RKO (cell line): ENCODE results near the gene RLF.
"Not testable (repeated sequence)": the region's sequence is repeated elsewhere in the genome, so short reads cannot be mapped to it uniquely, and the experiment has no call there.

ENCODE experiments used
- DNase-seq: peaks from one replicate; pipeline ENCODE4 v3.0.0-alpha.2; 2016; ENCODE audit warnings: low spot score

Gene RLF

DNA sequence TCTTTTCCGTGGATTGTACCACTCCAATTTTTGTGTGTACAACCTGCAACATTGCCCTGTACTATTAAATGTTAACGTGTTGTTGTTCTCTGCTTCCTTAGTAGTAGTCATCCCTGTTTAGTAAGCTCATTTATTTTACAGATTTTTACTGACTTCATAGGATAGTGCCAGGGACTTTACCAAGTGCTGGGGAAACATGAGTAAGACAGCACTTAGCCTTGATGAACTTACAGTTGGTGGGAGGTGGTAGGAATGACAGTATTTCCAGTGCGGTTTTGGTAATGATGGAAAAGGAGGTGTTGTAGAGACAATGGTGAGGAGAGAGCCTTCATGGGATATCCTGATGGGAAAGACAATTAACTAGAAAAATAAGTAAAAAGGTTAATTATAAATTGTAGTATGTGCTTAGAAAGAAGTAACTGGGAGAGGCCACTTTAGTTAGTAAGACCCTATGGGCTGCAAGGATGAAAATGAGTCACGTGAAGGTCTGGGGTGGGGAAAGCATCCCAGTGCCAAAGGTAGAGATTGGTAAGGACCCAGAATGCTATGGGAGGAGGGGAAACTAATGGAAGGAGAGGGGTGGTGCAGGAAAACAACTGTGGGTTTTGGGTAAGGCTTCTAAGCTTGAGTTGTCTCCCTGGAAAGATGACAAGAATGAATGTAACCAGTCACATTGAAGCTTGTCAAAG lies 1.7 kb downstream of the RLF start:
- peak; percentile 77 for DNase-seq

DNA sequence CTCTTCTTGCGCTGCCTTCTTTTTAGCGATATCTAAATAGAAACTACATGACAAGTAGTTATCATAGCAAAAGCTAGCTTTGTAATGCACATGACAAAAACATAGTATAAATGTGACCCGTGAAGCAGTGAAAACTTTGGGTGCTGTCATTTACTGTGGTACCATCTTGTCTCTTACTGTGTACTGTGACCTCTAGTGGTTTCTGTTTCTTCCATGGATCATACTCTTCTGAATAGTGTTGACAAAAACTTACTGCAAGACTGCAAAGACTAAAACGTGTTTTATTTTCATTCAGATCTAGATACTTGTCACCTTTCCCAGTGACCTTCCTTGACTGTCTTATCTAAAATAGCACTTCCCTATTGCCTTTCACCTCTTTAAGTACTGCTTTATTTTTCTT lies 6.1 kb downstream of the RLF start:
- no peak for DNase-seq

DNA sequence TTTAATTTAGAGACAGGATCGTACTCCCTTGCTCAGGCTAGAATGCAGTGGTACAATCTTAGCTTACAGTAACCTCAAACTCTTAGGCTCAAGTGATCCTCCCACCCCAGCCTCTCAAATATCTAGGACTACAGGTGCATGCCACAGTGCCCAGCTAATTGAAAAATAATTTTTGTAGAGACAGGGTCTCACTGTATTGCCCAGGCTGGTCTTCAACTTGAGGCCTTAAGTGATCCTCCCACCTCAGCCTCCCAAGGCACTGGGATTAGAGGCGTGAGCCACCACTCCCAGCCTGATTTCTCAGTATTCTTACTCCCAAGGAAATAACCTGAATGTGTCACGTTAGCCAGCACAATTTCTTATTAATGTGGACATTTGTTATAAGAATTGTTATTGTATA lies 9.8 kb downstream of the RLF start:
- no peak for DNase-seq

DNA sequence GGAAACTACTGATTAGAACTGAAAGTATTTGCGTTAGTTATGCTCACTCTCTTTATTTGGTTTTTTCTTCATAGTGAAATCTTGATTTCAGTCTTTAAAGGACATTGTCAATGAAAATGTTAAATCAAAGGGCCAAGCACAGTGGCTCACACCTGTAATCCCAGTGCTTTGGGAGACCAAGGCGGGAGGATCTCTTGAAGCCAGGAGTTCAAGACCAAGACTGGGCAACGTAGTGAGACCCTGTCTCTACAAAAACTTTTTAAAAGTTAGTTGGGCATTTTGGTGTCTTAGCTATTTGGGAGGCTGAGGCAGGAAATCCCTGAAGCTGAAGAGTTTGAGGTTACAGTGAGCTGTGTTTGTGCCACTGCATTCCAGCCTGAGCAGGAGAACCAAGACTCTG lies 13.6 kb downstream of the RLF start:
- DNase-seq, result no peak

DNA sequence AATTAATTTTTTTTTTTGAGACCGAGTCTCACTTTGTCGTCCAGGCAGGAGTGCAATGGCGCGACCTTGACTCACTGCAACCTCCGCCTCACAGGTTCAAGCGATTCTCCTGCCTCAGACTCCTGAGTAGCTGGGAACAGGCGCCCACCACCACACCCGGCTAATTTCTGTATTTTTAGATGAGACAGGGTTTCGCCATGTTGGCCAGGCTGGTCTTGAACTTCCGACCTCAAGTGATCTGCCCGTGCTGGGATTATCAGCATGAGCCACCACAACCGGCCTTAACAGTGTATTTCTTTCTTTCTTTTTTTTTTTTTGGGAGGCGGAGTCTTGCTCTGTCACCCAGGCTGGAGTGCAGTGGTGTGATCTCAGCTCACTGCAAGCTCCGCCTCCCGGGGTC lies 15.8 kb downstream of the RLF start:
- not testable (repeated sequence) for DNase-seq

DNA sequence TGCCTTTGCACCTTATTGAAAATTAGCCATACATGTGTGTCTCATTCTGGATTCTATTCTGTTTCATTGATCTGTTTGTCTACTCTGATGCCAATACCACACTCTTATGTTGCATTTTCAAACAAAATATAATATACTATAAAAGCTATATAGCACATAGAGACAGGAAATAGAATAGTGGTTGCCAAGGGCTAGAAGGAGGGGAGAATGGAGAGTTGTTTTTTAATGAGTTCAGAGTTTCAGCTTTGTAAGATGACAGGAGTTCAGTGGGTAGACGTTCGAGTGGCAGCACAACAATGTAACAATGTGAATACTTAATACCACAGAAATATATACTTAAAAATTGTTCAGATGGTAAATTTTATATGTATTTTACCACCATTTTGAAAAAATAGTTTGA lies 17.0 kb downstream of the RLF start:
- no peak for DNase-seq

DNA sequence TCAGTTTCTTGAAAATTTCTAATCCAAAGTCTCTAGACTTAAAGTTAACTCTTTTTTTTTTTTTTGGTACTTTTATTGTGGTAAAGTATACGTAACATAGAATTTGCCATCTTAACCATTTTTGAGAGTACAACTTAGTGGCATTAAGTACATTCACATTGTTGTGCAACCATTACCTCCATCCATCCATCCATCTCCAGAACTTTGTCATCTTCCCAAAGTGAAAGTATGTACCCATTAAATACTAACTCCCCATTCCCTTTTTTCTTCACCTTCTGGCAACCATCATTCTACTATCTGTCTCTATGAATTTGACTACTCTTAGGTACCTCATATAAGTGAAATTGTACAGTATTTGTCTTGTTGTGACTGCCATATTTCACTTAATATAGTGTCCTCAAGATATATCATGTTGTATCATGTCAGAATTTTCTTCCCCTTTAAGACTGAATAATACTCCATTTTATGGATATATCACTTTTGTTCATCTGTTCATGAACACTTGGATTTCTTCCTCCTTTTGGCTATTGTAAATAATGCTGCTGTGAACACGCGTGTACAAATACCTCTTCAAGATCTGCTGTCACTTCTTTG lies 18.4 kb downstream of the RLF start:
- DNase-seq, result no peak

DNA sequence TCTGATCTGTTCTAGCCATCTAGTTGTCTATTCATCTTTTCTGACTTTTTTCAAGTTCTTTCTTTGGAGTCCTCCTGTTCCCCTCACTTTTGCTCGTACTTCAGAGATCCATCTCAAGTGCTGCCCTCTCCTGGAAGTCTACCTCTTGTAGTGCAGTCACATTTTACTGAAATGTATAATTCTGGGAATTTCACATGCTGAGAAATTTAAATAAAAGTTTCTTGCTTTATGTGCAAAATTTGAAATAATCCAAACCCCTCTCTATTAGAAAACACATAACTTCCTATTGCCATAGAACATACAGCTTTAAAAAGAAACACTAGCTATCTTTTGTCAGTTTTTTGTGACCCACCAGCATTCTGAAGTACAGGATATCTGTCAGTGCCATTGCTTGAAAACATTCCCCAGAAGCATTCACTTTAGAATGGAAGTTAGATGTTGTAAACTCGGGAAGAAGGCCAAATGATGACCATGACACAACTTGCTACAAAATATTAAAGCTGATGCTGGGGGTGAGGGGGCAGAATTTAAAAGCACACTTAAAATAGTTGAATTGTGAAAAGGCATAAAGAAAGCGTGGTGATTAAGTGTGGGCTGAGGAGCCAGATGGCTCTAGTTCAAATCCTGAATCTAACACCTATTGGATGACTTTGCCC lies 22.0 kb downstream of the RLF start:
- DNase-seq, result peak; percentile 58

DNA sequence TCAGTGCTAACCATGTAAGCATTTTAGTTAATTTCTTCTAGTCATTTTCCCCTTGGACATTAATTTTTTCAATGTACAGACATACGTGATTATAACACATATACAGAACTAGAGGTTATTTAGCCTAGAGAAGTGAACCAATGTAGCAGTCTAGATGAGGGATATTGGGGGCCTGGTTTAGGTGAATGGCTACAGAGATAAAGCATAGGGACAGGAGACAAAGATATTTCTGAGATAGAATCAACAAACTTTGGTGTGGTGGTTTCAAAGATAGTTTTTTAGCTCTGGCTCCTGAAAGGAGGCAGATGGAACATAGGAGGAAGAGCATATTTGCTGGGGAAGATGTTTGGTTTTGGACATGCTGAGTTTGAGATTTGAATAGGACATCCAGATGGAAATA lies 23.0 kb downstream of the RLF start:
- no peak for DNase-seq

DNA sequence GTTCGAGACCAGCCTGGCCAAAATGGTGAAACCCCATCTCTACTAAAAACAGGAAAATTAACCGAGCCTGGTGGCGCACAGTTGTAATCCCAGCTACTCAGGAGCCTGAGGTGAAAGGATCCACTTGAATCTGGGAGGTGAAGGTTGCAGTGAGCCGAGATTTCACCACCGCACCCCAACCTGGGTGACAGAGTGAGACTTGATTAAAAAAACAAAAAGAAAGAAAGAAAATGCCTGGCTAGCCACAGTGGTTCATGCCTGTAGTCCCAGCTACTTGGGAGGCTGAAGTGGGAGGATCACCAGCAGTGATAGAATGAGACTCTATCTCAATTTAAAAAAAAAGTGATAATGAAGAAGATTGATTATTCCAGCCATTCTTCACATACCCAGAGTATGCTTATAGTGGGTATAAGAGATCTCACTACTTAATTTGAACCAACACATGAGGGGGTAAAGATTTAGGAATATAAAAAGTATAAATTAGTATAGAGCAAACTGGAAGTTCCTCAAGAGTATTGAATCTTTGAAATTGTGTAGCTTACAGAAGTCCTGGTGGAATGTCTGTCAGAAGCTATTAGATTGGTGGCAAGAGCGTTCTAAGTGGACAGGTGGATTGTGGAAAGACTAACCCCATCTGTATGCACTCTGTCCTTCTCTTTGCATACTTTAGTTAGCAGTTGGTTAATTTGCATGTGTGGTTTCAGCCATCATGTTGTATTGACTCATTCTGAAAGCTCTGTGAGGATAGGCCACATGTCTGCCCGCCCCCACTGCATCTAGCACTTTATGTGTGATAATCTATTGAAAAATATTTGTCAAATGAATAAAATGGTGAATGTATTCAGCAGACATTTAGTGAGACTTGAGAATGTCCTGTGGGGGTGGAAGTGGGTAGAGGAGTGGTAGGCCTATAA lies 25.0 kb downstream of the RLF start:
- DNase-seq, result peak; percentile 20

DNA sequence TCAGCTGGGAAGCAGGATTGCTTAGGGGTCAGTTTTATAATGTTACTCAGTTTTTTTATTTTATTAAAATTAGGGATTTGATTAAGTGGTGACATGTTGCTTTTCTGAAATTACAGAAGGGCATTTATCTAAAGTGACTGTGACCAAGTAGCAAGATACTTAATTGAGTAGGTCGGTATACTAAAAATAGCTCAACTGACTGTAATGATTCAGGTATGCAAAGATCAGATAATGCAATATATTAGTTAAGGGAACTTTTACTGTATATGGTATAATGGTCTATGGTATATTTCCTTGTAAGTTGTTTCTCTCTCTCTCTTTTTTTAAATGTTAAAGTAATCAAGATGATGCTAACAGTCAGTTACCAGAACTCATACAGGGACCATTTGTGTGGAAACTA lies 26.2 kb downstream of the RLF start:
- DNase-seq, result no peak

DNA sequence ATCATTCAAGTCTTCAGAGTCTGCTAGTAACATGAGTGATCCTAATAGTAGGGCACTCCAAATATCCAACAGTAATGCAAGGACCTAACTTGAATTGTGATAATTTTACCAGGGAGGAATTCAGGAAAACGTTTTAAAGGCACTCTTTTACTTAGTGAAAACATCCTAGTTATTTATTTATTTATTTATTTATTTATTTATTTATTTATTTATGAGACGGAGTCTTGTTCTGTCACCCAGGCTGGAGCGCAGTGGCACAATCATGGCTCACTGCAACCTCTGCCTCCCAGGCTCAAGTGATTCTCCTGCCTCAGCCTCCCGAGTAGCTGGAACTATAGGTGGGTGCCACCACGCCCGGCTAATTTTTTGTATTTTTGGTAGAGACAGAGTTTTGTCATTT lies 33.5 kb downstream of the RLF start:
- DNase-seq, result not testable (repeated sequence)

DNA sequence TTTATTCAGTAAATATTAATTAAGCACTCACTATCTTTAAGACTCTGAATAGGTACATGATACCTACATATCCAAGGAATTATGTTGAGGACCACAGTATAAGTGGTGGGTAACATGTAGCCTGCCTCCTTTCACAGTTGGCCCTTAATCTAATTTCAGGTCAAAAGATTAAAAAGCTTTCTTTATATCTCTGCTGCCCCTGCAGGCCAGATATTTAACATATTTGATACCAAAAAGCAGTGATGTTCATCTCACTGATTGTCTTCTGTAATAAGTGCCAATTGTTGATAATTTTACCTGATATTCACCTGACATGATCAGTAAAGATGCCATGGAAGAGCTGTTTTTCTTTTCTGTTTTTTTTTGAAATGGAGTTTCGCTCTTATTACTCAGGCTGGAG lies 36.5 kb downstream of the RLF start:
- DNase-seq, result no peak

DNA sequence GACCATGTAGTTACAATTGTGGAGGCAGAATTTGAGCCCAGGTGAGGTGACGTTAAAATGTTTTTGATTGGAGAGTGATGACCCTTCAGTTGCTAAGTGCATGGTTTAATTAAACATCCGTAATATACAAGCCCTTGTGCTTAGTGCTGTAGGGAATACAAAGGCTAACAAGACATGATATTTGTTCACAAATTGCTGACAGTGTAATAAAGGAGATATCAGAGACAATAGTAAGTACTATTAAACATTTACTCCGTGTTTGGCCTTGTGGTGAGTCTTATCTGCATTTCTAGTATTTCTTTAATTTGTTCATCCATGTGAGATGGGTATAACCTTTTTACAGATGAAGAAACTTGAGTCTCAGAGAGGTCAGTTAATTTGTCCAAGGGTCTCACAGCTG lies 37.9 kb downstream of the RLF start:
- DNase-seq, result no peak

DNA sequence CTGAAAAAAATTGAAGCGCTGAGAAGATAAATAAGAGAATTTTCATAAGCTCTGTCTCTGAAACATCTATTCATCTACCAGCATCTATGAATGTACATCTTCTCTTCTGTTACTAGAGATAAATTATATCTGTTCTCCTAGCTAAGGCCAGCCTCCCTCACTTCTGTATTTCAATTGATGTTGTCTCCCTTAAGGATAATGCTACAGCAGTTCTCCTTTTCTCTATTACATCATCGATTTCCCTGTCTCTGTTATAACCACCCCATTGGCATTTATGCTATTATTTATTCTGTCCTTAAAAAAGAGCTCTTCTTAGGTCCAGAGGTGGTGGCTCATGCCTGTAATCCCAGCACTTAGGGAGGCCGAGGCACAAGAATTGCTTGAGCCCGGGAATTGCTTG lies 43.7 kb downstream of the RLF start:
- no peak for DNase-seq

DNA sequence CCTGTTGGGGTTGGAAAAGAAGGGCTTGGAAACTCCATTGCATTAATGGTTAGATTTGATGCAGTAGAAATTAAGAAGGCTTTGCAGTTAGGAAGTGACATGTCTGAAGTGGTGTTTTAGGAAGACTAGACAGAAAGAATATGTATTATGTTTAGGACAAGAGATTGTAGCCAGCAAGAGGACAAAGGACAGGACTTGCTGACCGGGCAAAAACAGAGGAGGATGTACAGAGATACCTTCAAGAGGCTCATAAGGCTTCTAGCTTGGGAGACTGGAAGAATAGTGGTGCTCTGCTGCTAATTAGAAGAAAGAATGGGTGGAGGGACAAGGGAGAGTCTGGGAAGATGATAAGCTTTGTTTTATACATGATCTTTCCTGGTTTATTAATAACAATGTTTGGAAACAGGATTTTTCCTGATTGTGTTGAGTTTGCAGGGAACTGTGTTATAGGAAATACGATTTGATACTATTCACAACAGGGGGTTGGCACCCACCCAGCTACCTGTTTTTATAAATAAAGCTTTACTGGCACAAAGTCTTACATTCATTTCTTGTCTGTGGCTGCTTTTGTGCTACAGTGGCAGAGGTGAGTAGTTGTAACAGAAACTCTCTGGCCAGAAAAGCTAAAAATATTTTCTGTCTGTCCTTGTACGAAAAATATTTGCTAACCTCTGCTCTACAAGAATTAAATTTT lies 49.5 kb downstream of the RLF start:
- no peak for DNase-seq

DNA sequence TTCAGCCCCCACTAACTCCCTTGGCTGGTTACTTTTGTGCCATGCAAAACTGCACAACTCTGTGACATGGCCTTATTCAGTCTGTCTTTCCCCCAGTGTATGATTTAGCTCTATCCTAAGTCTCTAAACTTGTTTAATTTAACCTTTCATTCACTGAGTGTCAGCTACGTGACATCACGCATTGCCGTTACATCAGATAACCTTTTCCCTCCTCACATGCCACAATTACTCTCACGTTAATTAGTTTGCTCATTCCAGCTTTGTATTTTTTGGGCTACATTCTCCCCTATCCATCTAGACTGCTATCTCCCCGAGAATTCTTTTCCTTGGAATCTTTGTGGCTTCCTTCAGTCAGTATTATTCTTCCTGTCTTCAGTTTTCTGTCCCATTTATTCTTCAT lies 57.1 kb downstream of the RLF start:
- DNase-seq, result no peak

DNA sequence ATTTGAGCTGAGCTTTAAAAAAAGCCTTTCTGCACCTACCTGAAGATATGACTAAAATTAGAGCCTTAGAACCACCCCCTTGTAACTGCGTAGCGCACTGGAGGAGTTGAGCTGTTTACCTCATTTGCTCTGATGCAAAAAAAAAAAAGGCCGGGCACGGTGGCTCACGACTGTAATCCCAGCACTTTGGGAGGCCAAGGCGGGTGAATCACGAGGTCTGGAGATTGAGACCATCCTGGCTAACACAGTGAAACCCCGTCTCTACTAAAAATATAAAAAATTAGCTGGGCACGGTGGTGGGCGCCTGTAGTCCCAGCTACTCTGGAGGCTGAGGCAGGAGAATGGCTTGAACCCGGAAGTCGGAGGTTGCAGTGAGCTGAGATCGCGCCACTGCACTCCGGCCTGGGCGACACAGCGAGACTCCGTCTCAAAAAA lies 60.3 kb downstream of the RLF start:
- not testable (repeated sequence) for DNase-seq

DNA sequence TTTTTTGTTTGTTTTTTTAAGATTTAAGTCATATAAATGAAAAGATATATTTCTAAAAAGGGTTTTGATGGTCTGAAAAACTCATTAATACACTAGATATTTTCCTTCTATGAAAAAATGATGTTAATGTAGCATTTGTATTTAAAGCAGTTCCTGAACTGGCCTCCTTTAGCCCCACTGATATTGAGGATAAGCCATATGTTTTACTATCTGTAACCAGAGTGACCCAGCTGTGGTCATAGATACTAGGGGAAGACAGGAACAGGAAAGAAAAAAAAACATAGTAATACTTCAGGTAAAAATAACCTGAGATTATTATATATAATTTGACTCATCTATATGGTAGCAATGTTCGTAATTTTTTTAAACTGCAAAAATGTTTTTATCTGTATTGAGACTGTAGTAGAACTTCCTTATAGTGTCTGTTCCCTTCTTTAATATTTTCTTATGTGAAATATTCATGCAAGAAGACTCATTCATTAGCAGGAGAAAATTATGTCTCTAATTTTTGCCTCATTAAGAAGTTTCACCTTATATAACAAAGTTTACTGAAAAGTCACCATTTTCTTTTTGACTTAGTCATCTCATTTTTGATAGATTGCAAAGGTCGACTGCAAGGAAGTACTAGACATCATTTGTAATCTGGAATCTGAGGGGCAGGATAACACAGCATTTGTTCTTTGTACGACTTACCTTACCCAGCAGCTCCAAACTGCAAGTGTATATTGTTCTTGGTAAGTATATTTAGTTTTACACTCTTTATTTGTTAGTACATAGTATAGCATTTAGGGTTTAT lies 61.0 kb downstream of the RLF start:
- DNase-seq, result no peak

DNA sequence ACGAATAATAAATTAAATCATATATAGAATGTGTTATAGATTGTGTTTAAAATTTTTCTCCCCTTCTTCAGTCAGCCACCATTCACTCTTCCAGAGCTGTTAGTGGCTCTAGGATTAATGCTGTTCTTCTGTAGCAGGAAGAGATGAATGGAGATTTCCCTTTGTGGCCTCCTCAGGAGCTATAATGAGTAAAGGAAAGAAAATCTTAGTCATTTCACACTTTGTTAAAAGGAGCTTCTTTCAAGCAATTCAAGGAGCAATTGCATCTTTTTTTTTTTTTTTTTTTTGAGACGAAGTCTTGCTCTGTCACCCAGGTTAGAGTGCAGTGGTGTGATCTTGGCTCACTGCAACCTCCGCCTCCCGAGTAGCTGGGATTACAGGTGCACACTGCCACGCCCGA lies 62.9 kb downstream of the RLF start:
- DNase-seq, result no peak

DNA sequence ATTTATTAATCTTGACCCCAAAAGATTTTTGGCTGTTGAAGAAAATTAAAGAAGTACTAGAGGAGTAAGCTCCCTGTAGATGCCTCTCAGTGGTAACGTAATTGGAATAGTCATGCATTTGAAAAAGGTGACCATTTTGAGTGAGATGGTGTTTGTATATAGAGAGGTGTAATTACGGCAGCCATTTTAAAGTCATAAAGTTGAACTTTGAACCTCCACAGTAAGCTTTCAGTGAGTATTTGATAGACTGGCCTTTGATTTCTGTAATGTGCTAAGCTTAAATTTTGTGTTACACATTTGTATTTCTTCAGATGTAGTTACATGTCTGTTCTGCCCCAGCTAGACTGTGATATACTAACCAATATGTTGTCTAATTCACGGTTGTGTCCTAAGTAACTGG lies 65.0 kb downstream of the RLF start:
- DNase-seq, result no peak
